Panc1 (cell line): ENCODE data around the gene NPDC1. TPM values are rescaled to one million over a fixed set of nuclear protein-coding genes. Genes with fewer than 3 reads are reported as not detected.
"Not testable (repeated sequence)": the region's sequence is repeated elsewhere in the genome, so short reads cannot be mapped to it uniquely, and the experiment has no call there.

Experiments
- ATAC-seq: fragments of 200-7000 bp; cut with Tn5 transposase; 2 replicates; pipeline ENCODE4 v1.9.1; 2020; ENCODE audit warnings: mild to moderate bottlenecking, moderate library complexity
- BruUV-seq: library from RNA; stranded (reverse); fragments of 400-500 nt; replicated peaks from 2 replicates; lab custom pipeline; 2021; lab: Mats Ljungman, UMichigan
- CTCF ChIA-PET: fragments of 300-600 bp; sonication (Branson Sonifier 250); formaldehyde crosslinking; loops from one replicate; lab custom pipeline; 2022; ENCODE audit warnings: antibody characterized with exemption; lab: Charles Lee
- POLR2A ChIA-PET: fragments of 300-600 bp; sonication (Branson Sonifier 250); formaldehyde crosslinking; loops from one replicate; lab custom pipeline; 2022; ENCODE audit warnings: antibody characterized with exemption; lab: Charles Lee
- DNase-seq: peaks from one replicate; pipeline ENCODE4 v3.0.0-alpha.2; 2010; ENCODE audit warnings: low read depth, low spot score
- H3K27ac ChIP-seq: 2 replicates; pipeline ENCODE4 v1.5.1; 2011; ENCODE audit warnings: mild to moderate bottlenecking, low read length, inconsistent platforms
- H3K27me3 ChIP-seq: fragments of 200-500 bp; sonication (Bioruptor generic); 2 replicates; pipeline ENCODE4 v1.6.0; 2014; ENCODE audit warnings: low read length, inconsistent platforms; ENCODE audit not compliant: control insufficient read depth, insufficient read depth
- H3K36me3 ChIP-seq: fragments of 200-500 bp; sonication (Bioruptor generic); 2 replicates; pipeline ENCODE4 v1.5.1; 2014; ENCODE audit warnings: inconsistent platforms, mild to moderate bottlenecking, low read length, moderate library complexity; ENCODE audit not compliant: control insufficient read depth, insufficient read depth
- H3K4me1 ChIP-seq: 2 replicates; pipeline ENCODE4 v1.5.1; 2011; ENCODE audit warnings: inconsistent platforms, mild to moderate bottlenecking, low read length, moderate library complexity; ENCODE audit not compliant: control insufficient read depth, insufficient read depth
- H3K4me3 ChIP-seq, 2 experiments: 2 replicates each; pipeline ENCODE4 v1.5.1; 2011 to 2012; ENCODE audit warnings: low read depth in 2 of 2, low read length in 2 of 2, mild to moderate bottlenecking in 2 of 2, inconsistent platforms in 1 of 2, moderate library complexity in 1 of 2
- H3K9me3 ChIP-seq: fragments of 200-500 bp; sonication (Bioruptor generic); 2 replicates; pipeline ENCODE4 v1.5.1; 2014; ENCODE audit warnings: low read depth, mild to moderate bottlenecking, inconsistent platforms, low read length, moderate library complexity; ENCODE audit not compliant: control insufficient read depth, insufficient read depth
- POLR2AphosphoS5 ChIP-seq: IDR thresholded peaks from 2 replicates; pipeline ENCODE4 v1.6.1; 2012; ENCODE audit warnings: mild to moderate bottlenecking, low read depth, low read length, moderate library complexity
- REST ChIP-seq, 2 experiments: IDR thresholded peaks; 2 replicates each; pipeline ENCODE4 v1.6.1; 2011 to 2012; ENCODE audit warnings: low read depth in 2 of 2, control low read depth in 1 of 2, low read length in 1 of 2, mild to moderate bottlenecking in 1 of 2, moderate library complexity in 1 of 2; ENCODE audit not compliant: insufficient read depth in 1 of 2
- SIN3A ChIP-seq: IDR thresholded peaks from 2 replicates; pipeline ENCODE4 v1.6.1; 2012; ENCODE audit warnings: low read depth, mild to moderate bottlenecking, low read length, moderate library complexity, borderline replicate concordance; ENCODE audit not compliant: insufficient read depth
- TCF7L2 ChIP-seq: IDR thresholded peaks from 2 replicates; pipeline ENCODE4 v1.6.1; 2011; ENCODE audit warnings: mild to moderate bottlenecking, low read depth, low read length, inconsistent platforms
- in situ Hi-C: cut with HindIII; loops from 2 replicates; pipeline ENCODE4 v1.10.0; 2016; ENCODE audit warnings: low sequenced_read_pairs, low pct_unique_long_range_greater_than_20kb
- intact Hi-C: fragments of 100-400 bp; cut with micrococcal nuclease; formaldehyde crosslinking; loops from one replicate; pipeline ENCODE4 v1.10.0; 2022; ENCODE audit not compliant: unreplicated experiment
- total RNA-seq: library from RNA; stranded (reverse); gene quantifications from one replicate; pipeline ENCODE4 v1.2.1, GENCODE V29; 2021; ENCODE audit not compliant: unreplicated experiment
- TF ChIP-seq, protein P1 (sequence below): fragments of 450-650 bp; IDR thresholded peaks from 2 replicates; pipeline ENCODE4 v1.5.1; 2017; ENCODE audit warnings: mild to moderate bottlenecking

The NPDC1 gene
- total RNA-seq, 1 experiment from 2014 or later, result 43.5 TPM

DNA sequence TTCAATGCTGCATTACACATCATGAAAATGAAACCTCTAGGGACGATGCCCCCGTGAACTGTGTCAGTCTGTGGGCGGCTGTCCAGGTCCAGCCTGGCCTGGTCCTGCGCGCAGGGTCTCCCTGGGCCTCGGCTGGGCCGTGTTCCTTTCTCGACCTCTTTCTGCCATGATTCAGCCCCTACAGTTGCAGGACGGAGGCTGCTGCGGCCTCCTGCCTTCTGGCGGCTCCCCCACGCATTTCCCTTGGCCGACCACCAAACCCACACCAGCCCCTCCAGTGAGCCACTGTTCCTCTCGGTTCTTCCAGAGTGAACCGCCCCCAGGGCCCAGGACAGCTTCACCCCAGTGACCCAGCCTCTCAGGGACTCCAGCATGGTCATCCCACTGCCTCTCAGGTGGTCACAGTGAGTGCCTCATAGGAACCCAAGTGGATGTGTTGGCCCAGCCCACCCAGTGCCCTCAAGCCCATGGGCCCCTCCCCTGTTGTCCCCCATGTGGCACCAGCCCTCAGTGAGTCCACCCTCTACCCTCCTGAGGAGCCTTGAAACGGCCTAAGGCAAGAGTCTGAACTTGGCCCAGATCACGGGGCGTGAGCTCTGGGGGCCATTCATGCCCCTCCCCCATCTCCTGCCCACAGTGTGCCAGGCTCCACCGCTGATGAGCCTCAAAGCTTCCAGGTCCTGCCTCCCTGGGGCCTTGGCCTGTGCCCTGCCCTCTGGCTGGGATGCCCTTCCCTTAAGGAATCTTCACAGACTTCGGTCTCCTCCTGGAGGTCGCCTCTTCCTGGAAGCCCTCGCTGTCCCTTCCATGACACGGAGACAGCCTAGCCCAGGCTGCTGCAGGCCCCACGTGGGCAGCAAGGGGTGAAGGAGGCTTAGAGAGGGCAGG lies 39.6 kb downstream of the NPDC1 start:
- Histone ChIP-seq H3K4me3 (no peak overlapping the region), H3K9me3 (no peaks in the 10 kb centered on the region), H3K27me3 (no peaks in the 10 kb centered on the region), H3K36me3 (no peaks in the 10 kb centered on the region), H3K27ac (no peak overlapping the region), H3K4me1 (no peaks in the 10 kb centered on the region)
- no peak for ATAC-seq
- TF ChIP-seq POLR2AphosphoS5 (no peak), REST (IDR thresholded peaks at IDR 0.05; ENCODE audit: insufficient read depth in 1 of 2, low read depth in 2 of 2, low read length in 1 of 2) (no peak), TCF7L2 (no peak), SIN3A (no peak)
- TF ChIP-seq, protein P1, sequence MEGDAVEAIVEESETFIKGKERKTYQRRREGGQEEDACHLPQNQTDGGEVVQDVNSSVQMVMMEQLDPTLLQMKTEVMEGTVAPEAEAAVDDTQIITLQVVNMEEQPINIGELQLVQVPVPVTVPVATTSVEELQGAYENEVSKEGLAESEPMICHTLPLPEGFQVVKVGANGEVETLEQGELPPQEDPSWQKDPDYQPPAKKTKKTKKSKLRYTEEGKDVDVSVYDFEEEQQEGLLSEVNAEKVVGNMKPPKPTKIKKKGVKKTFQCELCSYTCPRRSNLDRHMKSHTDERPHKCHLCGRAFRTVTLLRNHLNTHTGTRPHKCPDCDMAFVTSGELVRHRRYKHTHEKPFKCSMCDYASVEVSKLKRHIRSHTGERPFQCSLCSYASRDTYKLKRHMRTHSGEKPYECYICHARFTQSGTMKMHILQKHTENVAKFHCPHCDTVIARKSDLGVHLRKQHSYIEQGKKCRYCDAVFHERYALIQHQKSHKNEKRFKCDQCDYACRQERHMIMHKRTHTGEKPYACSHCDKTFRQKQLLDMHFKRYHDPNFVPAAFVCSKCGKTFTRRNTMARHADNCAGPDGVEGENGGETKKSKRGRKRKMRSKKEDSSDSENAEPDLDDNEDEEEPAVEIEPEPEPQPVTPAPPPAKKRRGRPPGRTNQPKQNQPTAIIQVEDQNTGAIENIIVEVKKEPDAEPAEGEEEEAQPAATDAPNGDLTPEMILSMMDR, result no peak
- intact Hi-C loops, result no loop called here
- ChIA-PET POLR2A (no interaction called here), CTCF (no interaction called here)
- BruUV-seq, result no TSS peak
- DNase-seq, result no peak
- in situ Hi-C loops, result no loop called here

- H3K9me3 ChIP-seq, POLR2A ChIA-PET, ATAC-seq, CTCF ChIA-PET, H3K4me1 ChIP-seq, DNase-seq, in situ Hi-C loops, H3K36me3 ChIP-seq, H3K4me3 ChIP-seq, BruUV-seq, H3K27ac ChIP-seq, intact Hi-C loops, H3K27me3 ChIP-seq: not testable (repeated sequence)
- TF ChIP-seq, protein P1, result peak; percentile 77
Measured at GRCh38 chr9:137004285-137004684, 41.7 kb downstream of the NPDC1 start.
